ENCODE data around the gene TXNDC2.

The TXNDC2 gene

DNA sequence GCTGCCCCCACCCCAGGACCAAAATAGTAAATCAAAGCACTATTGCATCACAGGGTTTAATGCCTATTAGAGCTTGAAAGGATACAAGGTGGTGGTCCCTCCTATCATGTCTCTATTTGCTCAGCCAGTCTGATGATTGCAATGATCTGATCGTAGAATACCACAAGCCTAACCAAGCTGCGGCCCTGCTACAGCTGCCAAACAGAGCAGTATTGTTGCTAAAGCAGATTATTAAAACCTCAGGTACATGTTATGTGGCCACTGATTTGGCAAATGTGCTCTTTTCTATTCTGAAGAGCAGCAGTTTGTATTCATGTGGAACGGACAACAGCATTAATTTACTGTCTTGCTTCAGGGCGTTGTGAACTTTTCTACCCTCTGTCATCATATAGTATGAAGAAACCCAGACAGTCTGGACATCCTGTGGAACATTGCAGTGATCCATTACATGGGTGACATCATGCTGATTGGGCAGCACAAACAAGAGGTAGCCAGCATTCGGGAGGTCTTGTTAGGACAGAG is 19.7 kb downstream of the TXNDC2 start:
- H3K27ac ChIP-seq: no peak overlapping the region
- no peaks in the 10 kb centered on the region for H3K27me3 ChIP-seq
- H3K4me3 ChIP-seq: no peak overlapping the region
- no peaks in the 10 kb centered on the region for H3K9me3 ChIP-seq
- TF ChIP-seq, protein P1, sequence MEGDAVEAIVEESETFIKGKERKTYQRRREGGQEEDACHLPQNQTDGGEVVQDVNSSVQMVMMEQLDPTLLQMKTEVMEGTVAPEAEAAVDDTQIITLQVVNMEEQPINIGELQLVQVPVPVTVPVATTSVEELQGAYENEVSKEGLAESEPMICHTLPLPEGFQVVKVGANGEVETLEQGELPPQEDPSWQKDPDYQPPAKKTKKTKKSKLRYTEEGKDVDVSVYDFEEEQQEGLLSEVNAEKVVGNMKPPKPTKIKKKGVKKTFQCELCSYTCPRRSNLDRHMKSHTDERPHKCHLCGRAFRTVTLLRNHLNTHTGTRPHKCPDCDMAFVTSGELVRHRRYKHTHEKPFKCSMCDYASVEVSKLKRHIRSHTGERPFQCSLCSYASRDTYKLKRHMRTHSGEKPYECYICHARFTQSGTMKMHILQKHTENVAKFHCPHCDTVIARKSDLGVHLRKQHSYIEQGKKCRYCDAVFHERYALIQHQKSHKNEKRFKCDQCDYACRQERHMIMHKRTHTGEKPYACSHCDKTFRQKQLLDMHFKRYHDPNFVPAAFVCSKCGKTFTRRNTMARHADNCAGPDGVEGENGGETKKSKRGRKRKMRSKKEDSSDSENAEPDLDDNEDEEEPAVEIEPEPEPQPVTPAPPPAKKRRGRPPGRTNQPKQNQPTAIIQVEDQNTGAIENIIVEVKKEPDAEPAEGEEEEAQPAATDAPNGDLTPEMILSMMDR (IDR thresholded peaks at IDR 0.05): no peak
- intact Hi-C loops (cut with DNase I; ENCODE audit: low total_unique reads): no loop called here
- no peaks in the 10 kb centered on the region for H3K36me3 ChIP-seq
- no peaks in the 10 kb centered on the region for H3K4me1 ChIP-seq
- no peak for DNase-seq

DNA sequence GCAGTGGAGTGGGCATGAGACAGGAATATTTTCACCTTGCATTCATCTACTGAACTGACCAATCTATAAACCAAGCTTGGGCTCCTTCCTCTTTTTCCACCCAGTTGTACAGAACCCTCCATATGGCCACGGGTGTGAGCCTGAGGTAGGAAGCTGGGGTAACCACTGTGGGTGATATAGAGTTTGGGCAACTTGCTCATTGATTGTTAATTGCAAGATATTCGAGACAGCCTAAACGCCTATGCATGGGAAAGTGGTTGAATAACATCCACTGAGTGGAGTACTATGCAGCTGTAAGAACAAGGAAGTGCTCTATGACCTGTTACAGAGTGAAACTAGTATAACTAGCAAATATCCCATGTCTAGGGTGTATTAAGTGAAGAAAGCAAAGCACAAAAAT is 20.7 kb downstream of the TXNDC2 start:
- TF ChIP-seq, protein P1 (IDR thresholded peaks at IDR 0.05): no peak
- DNase-seq: no peak

DNA sequence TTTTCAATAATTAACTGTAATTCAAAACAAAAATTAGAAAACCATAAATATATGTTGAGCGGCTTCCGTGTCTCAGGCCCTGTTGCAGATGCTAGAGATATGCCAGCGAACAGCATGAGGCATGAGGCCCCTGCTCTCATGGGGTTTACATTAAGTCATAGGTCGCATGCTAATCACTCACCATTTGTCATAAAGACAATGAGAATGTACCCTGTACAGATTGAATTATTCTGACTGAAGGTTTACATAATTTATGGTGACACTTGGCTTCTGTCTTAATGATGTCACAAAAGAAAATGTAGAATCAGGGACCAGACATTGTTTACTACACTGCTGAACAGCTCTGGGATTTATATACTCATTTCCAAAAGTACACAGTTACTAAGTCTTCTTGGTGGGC is 22.1 kb downstream of the TXNDC2 start:
- intact Hi-C loops (cut with DNase I; ENCODE audit: low total_unique reads): no loop called here
- no peaks in the 10 kb centered on the region for H3K27me3 ChIP-seq
- TF ChIP-seq, protein P1 (IDR thresholded peaks at IDR 0.05): no peak

More for the DNA sequence above, 20.7 kb downstream of the TXNDC2 start:
- Histone ChIP-seq H3K36me3 (no peaks in the 10 kb centered on the region), H3K4me1 (no peaks in the 10 kb centered on the region), H3K27ac (no peak overlapping the region), H3K27me3 (no peaks in the 10 kb centered on the region), H3K4me3 (no peak overlapping the region), H3K9me3 (no peaks in the 10 kb centered on the region)
- intact Hi-C loops (cut with DNase I; ENCODE audit: low total_unique reads): no loop called here

DNA sequence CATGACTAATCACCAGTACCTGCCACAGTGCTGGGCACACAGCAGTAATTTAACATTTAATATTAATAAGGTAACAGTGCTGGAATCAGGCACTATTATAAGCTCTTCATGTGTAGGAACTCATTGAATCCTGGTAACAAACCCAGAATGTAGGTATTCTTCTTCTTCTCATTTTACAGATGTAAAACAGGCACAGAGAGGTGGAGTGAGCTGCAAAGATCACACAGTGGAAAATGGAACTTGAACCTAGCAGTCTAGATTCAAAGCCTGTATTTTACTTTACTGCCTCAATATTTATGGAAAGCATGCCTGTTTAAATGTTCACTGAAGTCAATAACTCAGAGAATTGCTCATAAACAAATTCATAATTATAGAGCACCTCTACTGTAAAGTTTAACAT is 24.3 kb downstream of the TXNDC2 start:
- Histone ChIP-seq H3K27me3 (no peaks in the 10 kb centered on the region), H3K9me3 (no peaks in the 10 kb centered on the region), H3K36me3 (no peaks in the 10 kb centered on the region), H3K4me1 (peaks cover 0 to 6% (median 2%) of the 10 kb centered on the region in 4 donors), H3K4me3 (no peak overlapping the region), H3K27ac (no peak overlapping the region)
- TF ChIP-seq, protein P1 (IDR thresholded peaks at IDR 0.05): no peak
- no peak for DNase-seq
- intact Hi-C loops (cut with DNase I; ENCODE audit: low total_unique reads): loop anchor here (10.0 kb wide), 3 partner anchors 105 to 295 kb away; partner anchors contain the start of genes PPP4R1 and RAB31

More for the DNA sequence above, 22.1 kb downstream of the TXNDC2 start:
- Histone ChIP-seq H3K36me3 (no peaks in the 10 kb centered on the region), H3K4me3 (no peak overlapping the region), H3K9me3 (no peaks in the 10 kb centered on the region), H3K27ac (no peak overlapping the region), H3K4me1 (peaks cover 0 to 1% (median under 1%) of the 10 kb centered on the region in 4 donors)
- no peak for DNase-seq

DNA sequence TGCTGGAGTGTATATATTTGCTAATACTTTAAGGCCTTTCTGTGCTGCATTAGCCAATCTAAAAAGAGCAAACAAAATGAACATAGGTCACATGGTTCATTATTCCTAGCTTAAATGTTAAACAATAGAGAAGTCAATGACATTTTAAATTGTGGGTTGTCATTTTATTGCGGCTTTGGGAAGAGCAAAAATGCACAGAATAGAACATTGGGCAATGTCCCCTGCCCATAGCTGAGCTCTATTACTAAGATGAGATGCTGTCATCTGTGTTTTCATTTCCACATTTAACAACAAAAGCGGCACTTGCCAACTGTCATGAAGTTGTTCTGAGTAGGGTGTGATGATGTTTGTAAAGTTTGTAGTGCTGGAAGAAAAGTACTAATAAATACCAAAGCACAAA is 24.9 kb downstream of the TXNDC2 start:
- Histone ChIP-seq H3K27me3 (no peaks in the 10 kb centered on the region), H3K9me3 (no peaks in the 10 kb centered on the region), H3K27ac (no peak overlapping the region), H3K4me3 (no peak overlapping the region), H3K4me1 (peaks cover 0 to 6% (median 2%) of the 10 kb centered on the region in 4 donors), H3K36me3 (no peaks in the 10 kb centered on the region)
- intact Hi-C loops (cut with DNase I; ENCODE audit: low total_unique reads): loop anchor here (10.0 kb wide), 3 partner anchors 106 to 296 kb away; partner anchors contain the start of genes PPP4R1 and RAB31
- TF ChIP-seq, protein P1 (IDR thresholded peaks at IDR 0.05): no peak
- DNase-seq: no peak

All from tibial artery (tissue), 4 donors.